Pons (tissue), 1 donor: ENCODE data around the gene LINS1.

ENCODE experiments used
- DNase-seq: peaks from one replicate; pipeline ENCODE4 v3.0.0-alpha.2; 2016; ENCODE audit warnings: low spot score

Gene LINS1

GRCh38 chr15:100602064-100602822, at the start of gene LINS1, which contains the start of gene ASB7:
LINS1 (minus strand) TSS chr15:100602184; CDS start chr15:100580842, 21,342 bp downstream.
ASB7 (plus strand) TSS chr15:100602589; CDS start chr15:100612217, 9,628 bp downstream.
- DNase-seq = peak; percentile 100

- no peak for DNase-seq
Observed at GRCh38 chr15:100651253-100651652, 49.3 kb upstream of the LINS1 start.

GRCh38 chr15:100650685-100651084, 48.7 kb upstream of the LINS1 start:
- DNase-seq = no peak

GRCh38 chr15:100648951-100649350, 47.0 kb upstream of the LINS1 start:
- no peak for DNase-seq

GRCh38 chr15:100645671-100646070, 43.7 kb upstream of the LINS1 start:
- no peak for DNase-seq

- no peak for DNase-seq
Observed at GRCh38 chr15:100642950-100643338, 41.0 kb upstream of the LINS1 start.

- no peak for DNase-seq
Observed at GRCh38 chr15:100642213-100642949, 40.4 kb upstream of the LINS1 start.

- no peak for DNase-seq
Observed at GRCh38 chr15:100638177-100638730, 36.3 kb upstream of the LINS1 start.

- no peak for DNase-seq
Observed at GRCh38 chr15:100635406-100636071, 33.6 kb upstream of the LINS1 start.

GRCh38 chr15:100633763-100634075, 31.7 kb upstream of the LINS1 start:
- DNase-seq = no peak

- no peak for DNase-seq
Observed at GRCh38 chr15:100631831-100632230, 29.8 kb upstream of the LINS1 start.

GRCh38 chr15:100628746-100629145, 26.8 kb upstream of the LINS1 start:
- DNase-seq = no peak

- peak; percentile 81 for DNase-seq
Observed at GRCh38 chr15:100627789-100628395, 25.9 kb upstream of the LINS1 start.

- DNase-seq = no peak
Observed at GRCh38 chr15:100623301-100623700, 21.3 kb upstream of the LINS1 start.

- no peak for DNase-seq
Observed at GRCh38 chr15:100616700-100617099, 14.7 kb upstream of the LINS1 start.

GRCh38 chr15:100615801-100616200, 13.8 kb upstream of the LINS1 start:
- no peak for DNase-seq

- no peak for DNase-seq
Observed at GRCh38 chr15:100614918-100615317, 12.9 kb upstream of the LINS1 start.

- DNase-seq = no peak
Observed at GRCh38 chr15:100614336-100614735, 12.4 kb upstream of the LINS1 start.

- no peak for DNase-seq
Observed at GRCh38 chr15:100613208-100613607, 11.2 kb upstream of the LINS1 start.

- DNase-seq = no peak
Observed at GRCh38 chr15:100612539-100612938, 10.6 kb upstream of the LINS1 start.

GRCh38 chr15:100602823-100603393, 924 bp upstream of the LINS1 start:
- no peak for DNase-seq

GRCh38 chr15:100601617-100602063, 344 bp downstream of the LINS1 start:
- no peak for DNase-seq
